ENCODE data around the gene HAND2.
A peak's percentile ranks its signal among the peaks of the same experiment; 100 is the strongest.

The HAND2 gene

GRCh38 chr4:173507471-173508385 lies 22.3 kb downstream of the HAND2 start:
- no peak for FAIRE-seq
- TF ChIP-seq TAF1 (IDR thresholded peaks at IDR 0.05; ENCODE audit: low read depth, low read length), result no peak
- no peak for TF ChIP-seq POLR2A (IDR thresholded peaks at IDR 0.05; ENCODE audit: low read depth, low read length)
- no peak for TF ChIP-seq POLR2AphosphoS5 (IDR thresholded peaks at IDR 0.05; ENCODE audit: low read depth, low read length)
- DNase-seq (ENCODE audit: insufficient read length, low spot score), result no peak

- DNase-seq (ENCODE audit: insufficient read length, low spot score) (no peak), FAIRE-seq (no peak)
These were observed 23.3 kb downstream of the HAND2 start for GRCh38 chr4:173506597-173507211.

GRCh38 chr4:173505924-173506518 lies 24.0 kb downstream of the HAND2 start:
- TF ChIP-seq POLR2AphosphoS5 (IDR thresholded peaks at IDR 0.05; ENCODE audit: low read depth, low read length) (no peak), TAF1 (IDR thresholded peaks at IDR 0.05; ENCODE audit: low read depth, low read length) (no peak), SPI1 (IDR thresholded peaks at IDR 0.05; ENCODE audit: low read depth, low read length) (peak; percentile 44)
- peak; percentile 88 for FAIRE-seq
- no peak for DNase-seq (ENCODE audit: insufficient read length, low spot score)

More at GRCh38 chr4:173506597-173507211, 23.3 kb downstream of the HAND2 start:
- TF ChIP-seq TAF1 (IDR thresholded peaks at IDR 0.05; ENCODE audit: low read depth, low read length) (no peak), POLR2A (IDR thresholded peaks at IDR 0.05; ENCODE audit: low read depth, low read length) (no peak), SPI1 (IDR thresholded peaks at IDR 0.05; ENCODE audit: low read depth, low read length) (no peak), POLR2AphosphoS5 (IDR thresholded peaks at IDR 0.05; ENCODE audit: low read depth, low read length) (no peak), PAX5 (IDR thresholded peaks at IDR 0.05; ENCODE audit: insufficient read depth, low read length, severe bottlenecking) (no peak), POU2F2 (IDR thresholded peaks at IDR 0.05; ENCODE audit: low read depth, low read length) (no peak)

DNA sequence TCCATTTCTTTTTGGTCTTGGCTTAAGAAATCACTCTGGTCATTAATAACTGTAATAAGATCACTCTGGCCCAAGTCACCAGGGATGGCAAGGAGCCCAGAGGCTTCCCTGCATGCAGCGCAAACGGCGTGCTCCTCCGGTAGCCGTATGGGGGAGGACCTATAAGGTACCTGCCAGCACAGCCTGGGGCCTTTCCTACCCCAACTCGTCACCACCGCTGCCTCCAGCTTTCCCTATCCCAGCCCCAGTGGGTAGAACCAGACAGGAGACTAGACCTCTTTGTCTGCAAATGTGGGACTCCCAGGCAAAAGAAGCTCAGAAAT lies 25.9 kb downstream of the HAND2 start:
- FAIRE-seq, result no peak
- no peak for TF ChIP-seq SPI1 (IDR thresholded peaks at IDR 0.05; ENCODE audit: low read depth, low read length)
- TF ChIP-seq PAX5 (IDR thresholded peaks at IDR 0.05; ENCODE audit: insufficient read depth, low read length, severe bottlenecking), result no peak
- TF ChIP-seq TAF1 (IDR thresholded peaks at IDR 0.05; ENCODE audit: low read depth, low read length), result no peak
- TF ChIP-seq POLR2AphosphoS5 (IDR thresholded peaks at IDR 0.05; ENCODE audit: low read depth, low read length), result no peak
- TF ChIP-seq POU2F2 (IDR thresholded peaks at IDR 0.05; ENCODE audit: low read depth, low read length), result no peak
- TF ChIP-seq POLR2A (IDR thresholded peaks at IDR 0.05; ENCODE audit: low read depth, low read length), result no peak
- DNase-seq (ENCODE audit: insufficient read length, low spot score), result no peak

DNA sequence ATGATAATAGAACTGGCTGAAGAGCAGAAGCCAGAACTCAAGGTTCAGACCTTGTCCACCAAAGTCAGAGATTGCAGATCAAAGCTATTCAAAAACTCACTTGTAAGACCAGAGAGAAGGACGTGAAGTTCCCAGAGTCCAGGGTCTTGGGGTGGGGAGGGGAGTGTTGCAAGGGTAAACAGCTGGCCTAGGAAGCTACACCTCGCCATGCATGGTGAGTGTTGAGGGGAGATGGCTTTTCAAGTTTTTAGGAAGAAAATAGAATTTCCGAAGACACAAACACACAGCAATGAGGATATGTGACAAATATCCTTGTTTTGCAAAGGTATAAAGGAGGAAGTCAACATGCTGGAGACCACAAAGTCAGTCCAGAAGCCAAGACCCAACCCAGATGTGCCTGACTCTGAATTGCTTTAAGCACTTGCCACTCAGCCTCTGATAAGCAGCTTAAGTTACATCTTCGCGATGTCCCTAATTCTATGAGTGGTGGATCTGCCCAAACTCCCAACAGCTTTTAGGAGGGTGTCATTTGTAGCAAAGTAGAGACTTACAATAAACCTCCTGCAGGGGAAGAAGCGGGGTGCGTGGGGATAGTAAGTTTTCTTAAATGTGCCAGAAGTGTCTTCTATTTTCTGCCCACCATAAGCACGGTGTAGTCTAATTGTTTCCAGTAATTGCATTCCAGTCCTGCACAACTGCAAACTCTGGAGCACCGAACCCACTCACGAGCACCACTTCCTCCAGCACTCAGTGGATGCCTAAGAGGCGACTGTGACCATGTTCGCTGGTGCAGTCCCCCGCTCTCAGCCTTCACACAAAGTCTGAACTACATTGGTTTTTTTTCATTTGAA lies 26.5 kb downstream of the HAND2 start:
- FAIRE-seq (no peak), DNase-seq (ENCODE audit: insufficient read length, low spot score) (no peak)
- TF ChIP-seq PAX5 (IDR thresholded peaks at IDR 0.05; ENCODE audit: insufficient read depth, low read length, severe bottlenecking), result no peak
- TF ChIP-seq SPI1 (IDR thresholded peaks at IDR 0.05; ENCODE audit: low read depth, low read length), result no peak
- TF ChIP-seq POLR2AphosphoS5 (IDR thresholded peaks at IDR 0.05; ENCODE audit: low read depth, low read length), result no peak
- TF ChIP-seq POLR2A (IDR thresholded peaks at IDR 0.05; ENCODE audit: low read depth, low read length), result no peak
- TF ChIP-seq TAF1 (IDR thresholded peaks at IDR 0.05; ENCODE audit: low read depth, low read length), result no peak
- TF ChIP-seq POU2F2 (IDR thresholded peaks at IDR 0.05; ENCODE audit: low read depth, low read length), result no peak

GRCh38 chr4:173502282-173502681 lies 27.7 kb downstream of the HAND2 start:
- DNase-seq (ENCODE audit: insufficient read length, low spot score) (no peak), FAIRE-seq (peak; percentile 16)
- no peak for TF ChIP-seq TAF1 (IDR thresholded peaks at IDR 0.05; ENCODE audit: low read depth, low read length)
- no peak for TF ChIP-seq POLR2AphosphoS5 (IDR thresholded peaks at IDR 0.05; ENCODE audit: low read depth, low read length)
- TF ChIP-seq PAX5 (IDR thresholded peaks at IDR 0.05; ENCODE audit: insufficient read depth, low read length, severe bottlenecking), result no peak
- TF ChIP-seq POU2F2 (IDR thresholded peaks at IDR 0.05; ENCODE audit: low read depth, low read length), result no peak
- TF ChIP-seq POLR2A (IDR thresholded peaks at IDR 0.05; ENCODE audit: low read depth, low read length), result no peak
- TF ChIP-seq SPI1 (IDR thresholded peaks at IDR 0.05; ENCODE audit: low read depth, low read length), result no peak

DNA sequence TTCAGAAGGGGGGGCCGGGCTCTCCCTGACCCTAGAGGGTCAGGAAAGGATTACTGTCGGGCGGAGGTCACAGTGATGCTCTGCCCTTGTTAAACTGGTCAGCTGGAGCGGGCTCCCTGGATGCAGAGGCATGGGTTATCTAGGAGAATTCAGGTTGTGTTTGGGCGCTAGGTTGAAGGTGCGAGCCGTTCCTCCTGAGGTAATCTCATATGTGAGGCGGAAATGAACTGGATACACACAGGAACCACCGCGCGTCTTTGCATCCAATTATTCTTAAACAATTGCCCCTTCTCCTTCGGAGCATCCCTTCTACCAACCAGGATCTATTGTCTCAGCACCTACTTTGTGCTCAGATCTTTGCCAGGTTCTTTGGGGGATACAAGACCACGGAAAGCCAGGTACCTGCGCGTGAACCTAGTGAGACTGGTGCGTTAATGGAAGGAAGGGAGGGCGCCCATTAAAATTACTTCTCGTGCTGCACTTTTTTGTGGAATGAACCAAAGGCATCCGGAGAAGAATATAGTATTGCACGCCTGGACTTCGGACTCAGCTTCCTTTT lies 28.4 kb downstream of the HAND2 start:
- DNase-seq (ENCODE audit: insufficient read length, low spot score) (no peak), FAIRE-seq (no peak)
- TF ChIP-seq POLR2A (IDR thresholded peaks at IDR 0.05; ENCODE audit: low read depth, low read length) (no peak), PAX5 (IDR thresholded peaks at IDR 0.05; ENCODE audit: insufficient read depth, low read length, severe bottlenecking) (no peak), POLR2AphosphoS5 (IDR thresholded peaks at IDR 0.05; ENCODE audit: low read depth, low read length) (no peak), POU2F2 (IDR thresholded peaks at IDR 0.05; ENCODE audit: low read depth, low read length) (no peak), TAF1 (IDR thresholded peaks at IDR 0.05; ENCODE audit: low read depth, low read length) (no peak), SPI1 (IDR thresholded peaks at IDR 0.05; ENCODE audit: low read depth, low read length) (no peak)

DNA sequence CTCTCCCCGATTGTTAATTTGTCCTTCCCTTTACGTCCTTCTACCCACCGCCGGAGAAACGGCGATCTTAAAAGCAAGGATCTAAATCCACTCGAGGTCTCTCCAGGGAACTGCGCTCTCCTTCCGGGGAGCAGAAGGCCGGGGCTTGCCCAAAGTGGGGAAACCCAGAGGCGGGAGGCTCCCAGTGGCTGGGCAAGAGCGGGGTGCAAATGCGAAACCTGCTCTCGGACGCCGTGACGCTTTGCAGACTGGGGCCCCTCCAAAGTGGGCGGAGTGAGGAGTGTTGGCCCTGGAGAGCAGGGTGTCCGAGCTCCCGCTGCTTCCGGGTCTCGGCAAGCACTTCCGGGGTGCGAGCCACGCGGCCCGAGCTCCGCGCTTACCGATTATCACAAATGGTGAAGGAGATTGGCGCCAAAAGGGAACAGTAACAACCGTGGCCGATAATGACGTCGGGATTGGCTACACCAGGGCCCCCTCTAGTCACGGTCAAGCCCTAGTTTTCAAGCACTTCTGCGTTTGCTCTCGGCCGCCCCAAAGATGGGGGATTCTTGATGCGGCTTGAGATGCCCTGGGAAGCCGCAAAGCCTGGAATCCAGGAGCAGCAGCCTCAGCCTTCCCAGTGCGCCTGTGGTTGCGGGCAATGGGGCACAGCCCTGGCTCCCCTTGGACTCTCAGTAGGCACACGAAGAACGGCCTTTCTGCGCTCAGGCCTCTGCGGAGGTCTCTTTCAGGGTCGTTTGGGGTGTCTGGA lies 29.0 kb downstream of the HAND2 start:
- DNase-seq (ENCODE audit: insufficient read length, low spot score) (no peak), FAIRE-seq (no peak)
- no peak for TF ChIP-seq POLR2AphosphoS5 (IDR thresholded peaks at IDR 0.05; ENCODE audit: low read depth, low read length)
